ENCODE results near the gene ERN1. TPM values are rescaled to one million over a fixed set of nuclear protein-coding genes. Genes with fewer than 3 reads are reported as not detected.

Gene ERN1
- polyA plus RNA-seq, 1 experiment = 8.6 TPM

DNA sequence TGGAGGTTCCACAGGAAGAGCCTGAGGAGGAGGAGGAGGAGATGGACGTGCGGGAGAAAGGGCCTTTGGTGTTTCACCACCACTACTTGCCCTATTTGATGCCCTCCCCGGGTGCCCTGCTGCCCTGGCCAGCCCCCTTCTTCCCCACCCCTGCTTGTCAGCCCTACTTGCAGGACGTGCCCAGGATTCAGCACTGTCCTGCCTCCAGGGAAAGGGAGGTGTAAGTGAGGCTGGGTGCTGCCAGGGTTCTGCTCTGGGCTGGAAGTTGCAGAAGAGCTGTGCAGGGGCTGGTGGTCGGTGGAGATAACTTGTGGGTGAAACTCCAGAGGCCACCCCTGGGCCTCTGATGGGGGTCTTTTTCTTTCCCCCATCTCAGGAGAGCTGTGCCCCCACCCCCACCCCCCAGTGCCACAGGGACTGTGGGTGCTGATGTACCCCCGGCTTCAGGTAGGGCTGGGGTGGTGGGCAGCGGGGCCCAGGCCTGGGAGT, 128.8 kb downstream of the ERN1 start:
- H3K27me3 ChIP-seq (ENCODE audit: control insufficient read depth, insufficient read depth, low read length) = peaks cover 9% of the 10 kb centered on the region
- H3K36me3 ChIP-seq (ENCODE audit: control insufficient read depth, insufficient read depth, low read length) = no peaks in the 10 kb centered on the region

DNA sequence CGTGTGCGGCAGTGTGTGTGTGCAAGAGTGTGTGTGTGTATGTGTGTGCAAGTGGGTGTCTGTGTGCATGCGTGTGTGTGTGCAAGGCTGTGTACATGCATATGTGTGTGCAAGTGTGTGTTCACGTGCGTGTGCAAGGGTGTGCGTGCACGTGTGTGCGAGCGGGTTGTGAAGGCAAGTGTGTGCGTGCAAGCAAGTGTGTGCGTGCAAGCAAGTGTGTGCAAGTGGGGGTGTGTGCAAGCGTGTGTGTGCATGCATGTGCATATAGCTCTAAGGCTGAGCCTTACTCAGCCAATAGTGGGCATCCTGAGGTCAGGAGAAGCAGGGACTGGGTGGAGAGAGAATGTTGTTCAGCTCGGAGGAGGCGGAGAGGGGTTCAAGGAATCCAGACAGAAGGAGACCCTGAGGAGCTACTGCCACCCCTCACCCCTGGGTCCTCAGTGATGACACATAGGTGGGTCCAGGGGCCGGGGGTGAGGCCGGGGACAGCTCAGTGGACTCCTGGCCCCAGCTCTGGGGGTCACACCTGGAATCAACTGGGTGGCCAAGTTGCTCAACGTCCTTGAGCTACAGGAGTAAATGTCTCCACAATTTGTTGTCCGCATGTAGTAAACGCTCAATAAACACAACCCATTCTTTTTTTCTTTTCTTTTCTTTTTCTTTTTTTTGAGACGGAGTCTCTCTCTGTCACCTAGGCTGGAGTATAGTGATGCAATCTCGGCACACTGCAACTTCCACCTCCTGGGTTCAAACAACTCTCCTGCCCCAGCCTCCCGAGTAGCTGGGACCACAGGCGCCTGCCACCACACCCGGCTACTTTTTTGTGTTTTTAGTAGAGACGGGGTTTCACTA, 130.0 kb downstream of the ERN1 start:
- no peaks in the 10 kb centered on the region for H3K36me3 ChIP-seq (ENCODE audit: control insufficient read depth, insufficient read depth, low read length)
- no peak overlapping the region for H3K4me3 ChIP-seq (ENCODE audit: low read depth, low read length)
- no peak for DNase-seq (ENCODE audit: low read depth)
- TF ChIP-seq, protein P1, sequence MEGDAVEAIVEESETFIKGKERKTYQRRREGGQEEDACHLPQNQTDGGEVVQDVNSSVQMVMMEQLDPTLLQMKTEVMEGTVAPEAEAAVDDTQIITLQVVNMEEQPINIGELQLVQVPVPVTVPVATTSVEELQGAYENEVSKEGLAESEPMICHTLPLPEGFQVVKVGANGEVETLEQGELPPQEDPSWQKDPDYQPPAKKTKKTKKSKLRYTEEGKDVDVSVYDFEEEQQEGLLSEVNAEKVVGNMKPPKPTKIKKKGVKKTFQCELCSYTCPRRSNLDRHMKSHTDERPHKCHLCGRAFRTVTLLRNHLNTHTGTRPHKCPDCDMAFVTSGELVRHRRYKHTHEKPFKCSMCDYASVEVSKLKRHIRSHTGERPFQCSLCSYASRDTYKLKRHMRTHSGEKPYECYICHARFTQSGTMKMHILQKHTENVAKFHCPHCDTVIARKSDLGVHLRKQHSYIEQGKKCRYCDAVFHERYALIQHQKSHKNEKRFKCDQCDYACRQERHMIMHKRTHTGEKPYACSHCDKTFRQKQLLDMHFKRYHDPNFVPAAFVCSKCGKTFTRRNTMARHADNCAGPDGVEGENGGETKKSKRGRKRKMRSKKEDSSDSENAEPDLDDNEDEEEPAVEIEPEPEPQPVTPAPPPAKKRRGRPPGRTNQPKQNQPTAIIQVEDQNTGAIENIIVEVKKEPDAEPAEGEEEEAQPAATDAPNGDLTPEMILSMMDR (IDR thresholded peaks at IDR 0.05; ENCODE audit: insufficient read depth, low read depth, low read length) = no peak
- POLR2A ChIA-PET = no interaction called here
- CTCF ChIA-PET = interaction anchor here (0.9 to 2.0 kb wide), 4 partner anchors 10 to 81 kb away, joined by 3 to 9 read pairs (median 4); partner anchors contain the start of gene GH1
- peaks cover 13% of the 10 kb centered on the region for H3K27me3 ChIP-seq (ENCODE audit: control insufficient read depth, insufficient read depth, low read length)

More for the DNA sequence above, 128.8 kb downstream of the ERN1 start:
- no peak overlapping the region for H3K4me3 ChIP-seq (ENCODE audit: low read depth, low read length)
- ChIA-PET POLR2A (no interaction called here), CTCF (interaction anchor here (0.6 to 2.3 kb wide), 4 partner anchors 11 to 387 kb away, joined by 3 to 6 read pairs (median 4); no protein-coding TSS in a partner anchor)
- DNase-seq (ENCODE audit: low read depth) = no peak
- TF ChIP-seq, protein P1 (IDR thresholded peaks at IDR 0.05; ENCODE audit: insufficient read depth, low read depth, low read length) = no peak

DNA sequence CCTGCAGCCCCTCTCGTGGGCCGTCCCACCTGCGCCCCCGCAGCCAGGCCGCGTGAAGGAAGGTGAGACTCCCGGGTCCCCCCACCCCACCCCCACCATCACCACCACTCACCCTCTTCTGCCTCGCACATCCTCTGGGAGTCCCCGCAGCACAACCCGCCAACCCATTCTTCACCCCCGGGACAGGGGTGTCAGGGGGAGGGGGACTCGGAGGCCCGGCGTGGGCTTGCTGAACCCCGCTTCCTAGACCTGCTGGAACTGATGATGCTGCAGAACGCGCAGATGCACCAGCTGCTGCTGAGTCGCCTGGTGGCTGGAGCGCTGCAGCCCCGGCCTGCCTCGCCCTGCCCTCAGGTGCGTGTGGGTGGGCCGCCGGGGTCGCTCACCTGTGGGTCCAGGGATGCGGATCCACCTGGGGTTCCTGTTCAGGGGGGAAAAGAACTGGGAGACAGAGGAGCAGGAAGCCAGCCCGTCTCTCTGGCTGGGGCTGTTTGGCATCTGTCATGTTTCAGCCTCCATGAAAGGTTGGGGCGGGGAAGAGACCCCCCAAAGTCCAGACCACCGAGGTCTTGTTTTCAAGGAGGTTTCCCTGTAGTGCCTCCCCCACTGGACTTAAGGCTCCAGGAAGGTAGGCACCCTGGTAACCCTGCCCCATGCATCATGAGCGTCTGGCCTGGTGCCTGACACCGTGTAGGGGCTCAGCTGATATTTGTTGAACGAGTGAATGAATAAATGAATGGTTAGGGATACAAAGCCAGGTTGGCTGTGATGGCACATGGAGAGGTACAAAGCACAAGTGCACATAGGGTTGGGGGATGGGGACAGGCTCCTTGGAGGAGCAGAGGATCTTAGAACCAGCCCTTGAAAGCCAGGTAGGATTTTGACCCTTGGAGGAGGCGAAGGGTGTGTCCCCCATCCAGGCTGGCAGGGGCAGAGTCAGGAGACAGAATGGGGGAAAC, 130.9 kb downstream of the ERN1 start:
- POLR2A ChIA-PET = no interaction called here
- CTCF ChIA-PET = interaction anchor here (0.9 to 2.0 kb wide), 5 partner anchors 9 to 80 kb away, joined by 3 to 9 read pairs (median 4); partner anchors contain the start of gene GH1
- Histone ChIP-seq H3K4me3 (ENCODE audit: low read depth, low read length) (peak overlapping the region; percentile 66), H3K36me3 (ENCODE audit: control insufficient read depth, insufficient read depth, low read length) (no peaks in the 10 kb centered on the region), H3K27me3 (ENCODE audit: control insufficient read depth, insufficient read depth, low read length) (peaks cover 16% of the 10 kb centered on the region)
- no peak for DNase-seq (ENCODE audit: low read depth)
- TF ChIP-seq, protein P1 (IDR thresholded peaks at IDR 0.05; ENCODE audit: insufficient read depth, low read depth, low read length) = no peak

DNA sequence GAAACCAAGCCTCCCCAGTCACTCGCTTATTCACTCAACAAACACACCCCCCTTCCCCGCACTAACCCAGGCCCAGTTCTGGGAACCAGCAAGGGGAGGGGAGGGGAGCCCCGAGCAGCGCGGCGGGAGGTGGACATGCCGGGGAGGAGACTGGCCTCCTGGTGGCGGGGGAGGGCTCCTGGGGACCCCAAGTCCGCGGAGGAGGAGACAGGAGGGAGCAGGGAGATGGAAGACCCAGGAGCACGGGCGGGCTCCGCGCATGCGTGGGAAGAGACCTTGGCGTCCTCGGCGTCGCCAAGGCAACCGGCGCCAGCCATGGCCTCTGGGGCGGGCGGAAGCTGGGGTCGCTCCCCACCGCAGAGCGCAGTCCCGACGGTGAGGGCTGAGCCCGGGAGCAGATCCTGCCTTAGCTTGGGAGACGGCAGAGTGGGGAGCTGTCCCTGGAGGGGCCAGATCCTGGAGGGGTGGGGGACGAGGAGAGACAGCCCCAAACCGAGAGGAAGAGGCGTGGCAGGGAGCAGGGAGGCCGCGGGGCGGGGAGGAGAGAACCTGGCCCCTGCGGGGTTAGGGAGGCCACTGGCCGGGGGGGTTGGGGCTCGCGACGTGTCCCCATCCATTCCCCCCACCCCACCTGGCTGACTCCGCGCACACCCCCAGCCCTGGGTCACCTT, 131.8 kb downstream of the ERN1 start, which contains the start of gene PRR29:
Gene PRR29 (plus strand): TSS at position 302 of the 671 bp plus-strand sequence. CDS start 14 bp downstream, at position 316.
- H3K27me3 ChIP-seq (ENCODE audit: control insufficient read depth, insufficient read depth, low read length) = peaks cover 17% of the 10 kb centered on the region
- CTCF ChIA-PET = interaction anchor here (0.9 to 1.5 kb wide), 4 partner anchors 8 to 79 kb away, joined by 3 to 6 read pairs (median 4); partner anchors contain the start of gene GH1
- TF ChIP-seq, protein P1 (IDR thresholded peaks at IDR 0.05; ENCODE audit: insufficient read depth, low read depth, low read length) = no peak
- H3K36me3 ChIP-seq (ENCODE audit: control insufficient read depth, insufficient read depth, low read length) = no peaks in the 10 kb centered on the region
- DNase-seq (ENCODE audit: low read depth) = no peak
- H3K4me3 ChIP-seq (ENCODE audit: low read depth, low read length) = peak within 1 kb of the TSS; percentile 66
- POLR2A ChIA-PET = no interaction called here
